CD14-positive monocyte (primary cell): ENCODE measurements around the gene GATAD2A. TPM values are rescaled to one million over a fixed set of nuclear protein-coding genes. Genes with fewer than 3 reads are reported as not detected.

Experiments used
- DNase-seq, 3 donors: peaks; one replicate each; pipeline ENCODE4 v3.0.0-alpha.2; 2011 to 2022
- H2AFZ ChIP-seq: 2 replicates; pipeline ENCODE4 v1.6.0; 2012; ENCODE audit warnings: mild to moderate bottlenecking, low read depth, low read length, inconsistent platforms; ENCODE audit not compliant: insufficient read depth, poor library complexity, severe bottlenecking
- H3K27ac ChIP-seq, 2 donors: 1 replicate in 1 of 2; 2 replicates in 1 of 2; pipeline ENCODE4 v1.5.1; 2012 to 2013; ENCODE audit warnings: low read length in 2 of 2, control low read depth in 1 of 2, inconsistent platforms in 1 of 2, low read depth in 1 of 2, mild to moderate bottlenecking in 1 of 2
- H3K27me3 ChIP-seq, 2 donors: one replicate each; pipeline versions ENCODE4 v1.6.0 to v1.6.1; 2011 to 2013; ENCODE audit warnings: low read length in 2 of 2; ENCODE audit not compliant: control insufficient read depth in 2 of 2, insufficient read depth in 2 of 2
- H3K36me3 ChIP-seq, 2 donors: replicated peaks in 1 of 2; 1 replicate in 1 of 2; 2 replicates in 1 of 2; pipeline versions ENCODE4 v1.5.1 to v1.6.1; 2012 to 2013; ENCODE audit warnings: low read length in 2 of 2, control low read depth in 1 of 2, inconsistent platforms in 1 of 2, mild to moderate bottlenecking in 1 of 2; ENCODE audit not compliant: insufficient read depth in 2 of 2, control insufficient read depth in 1 of 2
- H3K4me1 ChIP-seq, 2 donors: 1 replicate in 1 of 2; 2 replicates in 1 of 2; pipeline versions ENCODE4 v1.5.1 to v1.6.1; 2012 to 2013; ENCODE audit warnings: low read length in 2 of 2, control low read depth in 1 of 2, inconsistent platforms in 1 of 2, mild to moderate bottlenecking in 1 of 2, moderate library complexity in 1 of 2; ENCODE audit not compliant: insufficient read depth in 2 of 2, control insufficient read depth in 1 of 2
- H3K4me2 ChIP-seq: replicated peaks from 2 replicates; pipeline ENCODE3; 2012; ENCODE audit warnings: low read length, moderate library complexity, mild to moderate bottlenecking; ENCODE audit not compliant: poor library complexity, severe bottlenecking; ENCODE audit errors: extremely low read depth
- H3K4me3 ChIP-seq, 3 experiments: fragments of 200-600 bp in 1 of 3; sonication (generic) in 1 of 3; replicated peaks in 1 of 3; 1 replicate in 2 of 3; 2 replicates in 1 of 3; pipeline ENCODE4 v1.5.1; 2011 to 2013; ENCODE audit warnings: low read length in 3 of 3, mild to moderate bottlenecking in 3 of 3, control low read depth in 2 of 3, low read depth in 2 of 3, inconsistent platforms in 1 of 3, moderate library complexity in 1 of 3
- H3K79me2 ChIP-seq: 2 replicates; pipeline ENCODE4 v1.6.0; 2012; ENCODE audit warnings: mild to moderate bottlenecking, control low read depth, inconsistent platforms, low read length, moderate library complexity; ENCODE audit not compliant: insufficient read depth
- H3K9ac ChIP-seq: 2 replicates; pipeline ENCODE4 v1.6.0; 2017; ENCODE audit warnings: low read length, mild to moderate bottlenecking; ENCODE audit not compliant: insufficient read depth, poor library complexity, severe bottlenecking
- H3K9me3 ChIP-seq, 2 donors: replicated peaks in 1 of 2; 1 replicate in 1 of 2; 2 replicates in 1 of 2; pipeline versions ENCODE4 v1.5.1 to v1.6.1; 2012 to 2013; ENCODE audit warnings: low read length in 2 of 2, control low read depth in 1 of 2; ENCODE audit not compliant: control insufficient read depth in 1 of 2, insufficient read depth in 1 of 2
- H4K20me1 ChIP-seq: 2 replicates; pipeline ENCODE4 v1.6.0; 2012; ENCODE audit warnings: mild to moderate bottlenecking, low read length, control low read depth, moderate library complexity; ENCODE audit not compliant: insufficient read depth
- H3K27ac Mint-ChIP-seq, 7 donors: one replicate each; pipeline ENCODE4 v1.8.0; 2020; ENCODE audit warnings: mild to moderate bottlenecking in 7 of 7, mixed read lengths in 7 of 7, moderate library complexity in 6 of 7, inconsistent platforms in 2 of 7
- H3K27me3 Mint-ChIP-seq, 3 donors: one replicate each; pipeline ENCODE4 v1.8.0; 2021 to 2022; ENCODE audit warnings: low read depth in 3 of 3, mild to moderate bottlenecking in 3 of 3, mixed read lengths in 3 of 3, moderate library complexity in 3 of 3, inconsistent platforms in 1 of 3
- H3K36me3 Mint-ChIP-seq, 2 donors: one replicate each; pipeline ENCODE4 v1.8.0; 2020; ENCODE audit warnings: mixed read lengths in 2 of 2, inconsistent platforms in 1 of 2, mild to moderate bottlenecking in 1 of 2
- H3K4me1 Mint-ChIP-seq: one replicate; pipeline ENCODE4 v1.8.0; 2020; ENCODE audit warnings: mild to moderate bottlenecking, mixed read lengths
- H3K4me3 Mint-ChIP-seq, 2 donors: one replicate each; pipeline ENCODE4 v1.8.0; 2020; ENCODE audit warnings: mild to moderate bottlenecking in 2 of 2, mixed read lengths in 2 of 2, moderate library complexity in 1 of 2
- H3K9me3 Mint-ChIP-seq, 7 donors: one replicate each; pipeline ENCODE4 v1.8.0; 2020 to 2022; ENCODE audit warnings: mixed read lengths in 7 of 7, mild to moderate bottlenecking in 6 of 7, moderate library complexity in 6 of 7, inconsistent platforms in 2 of 7
- WGBS: methylation state at CpG from one replicate; pipeline ENCODE4 v1.1.5; 2013; ENCODE audit warnings: missing lambda C conversion rate; ENCODE audit not compliant: insufficient coverage; 5-methylcytosine and 5-hydroxymethylcytosine counted together
- intact Hi-C, 2 donors: fragments of 100-400 bp; cut with micrococcal nuclease; formaldehyde crosslinking; loops; one replicate each; pipeline versions ENCODE4 v1.15.0 to v1.15.1; 2023
- polyA plus RNA-seq, 3 donors: library from polyadenylated mRNA; depleted of rRNA in 1 of 3; unstranded in 2 of 3; stranded (reverse) in 1 of 3; fragments of 300-500 nt in 2 of 3; fragments of >200 nt in 1 of 3; fragmentation: Illumina TruSeq in 2 of 3; gene quantifications; 1 replicate in 2 of 3; 2 replicates in 1 of 3; pipeline ENCODE4 v1.2.3, GENCODE V29; 2012 to 2021
- TF ChIP-seq, protein P1 (sequence below): fragments of 200-600 bp; IDR thresholded peaks from one replicate; pipeline ENCODE4 v1.8.0; 2022; ENCODE audit warnings: antibody characterized with exemption, mild to moderate bottlenecking

The GATAD2A gene
- polyA plus RNA-seq, 3 donors = 8.0 to 35.9 (median 8.7) TPM

DNA sequence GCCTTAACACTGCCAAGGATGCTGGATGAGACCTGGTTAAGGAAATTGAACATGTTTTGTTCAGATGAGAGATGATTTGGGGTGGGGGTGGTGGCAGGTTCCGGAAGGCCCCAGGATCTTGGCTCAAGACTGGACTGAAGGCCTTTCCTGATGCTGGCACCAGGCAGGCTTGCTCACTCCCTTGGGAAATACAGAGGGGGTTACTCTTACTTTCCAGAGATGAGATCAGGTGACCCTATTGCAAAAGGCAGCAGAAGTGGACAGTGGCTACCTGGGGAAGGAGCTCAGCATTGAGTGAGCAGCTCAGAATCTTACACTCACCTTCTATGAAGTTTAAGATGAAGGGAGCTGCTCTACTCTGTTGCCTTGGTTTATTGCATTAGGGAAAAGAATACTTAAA, 10.8 kb downstream of the GATAD2A start:
- no peak overlapping the region for H3K4me3 ChIP-seq
- no peak overlapping the region for H3K4me2 ChIP-seq
- H3K4me3 Mint-ChIP-seq = no peak overlapping the region
- H3K27ac Mint-ChIP-seq = peak overlapping the region in 1 of 7 donors; percentile 73
- H3K36me3 ChIP-seq = peaks cover 0 to 5% of the 10 kb centered on the region in 2 donors
- DNase-seq = no peak
- no peak overlapping the region for H3K9ac ChIP-seq
- H3K4me1 Mint-ChIP-seq = peaks cover 50% of the 10 kb centered on the region
- peaks cover 13 to 14% of the 10 kb centered on the region in 2 donors for H3K36me3 Mint-ChIP-seq
- no peaks in the 10 kb centered on the region for H3K27me3 ChIP-seq
- peaks cover 99% of the 10 kb centered on the region for H4K20me1 ChIP-seq
- WGBS = 100% methylated on average over 1 of the region's 1 CpG
- H3K4me1 ChIP-seq = peaks cover 20 to 39% of the 10 kb centered on the region in 2 donors
- intact Hi-C loops = loop anchor here in 1 of 2 donors (5.0 kb wide), 1 partner anchor 61 kb away; no protein-coding TSS in a partner anchor
- H2AFZ ChIP-seq = no peak overlapping the region
- TF ChIP-seq, protein P1, sequence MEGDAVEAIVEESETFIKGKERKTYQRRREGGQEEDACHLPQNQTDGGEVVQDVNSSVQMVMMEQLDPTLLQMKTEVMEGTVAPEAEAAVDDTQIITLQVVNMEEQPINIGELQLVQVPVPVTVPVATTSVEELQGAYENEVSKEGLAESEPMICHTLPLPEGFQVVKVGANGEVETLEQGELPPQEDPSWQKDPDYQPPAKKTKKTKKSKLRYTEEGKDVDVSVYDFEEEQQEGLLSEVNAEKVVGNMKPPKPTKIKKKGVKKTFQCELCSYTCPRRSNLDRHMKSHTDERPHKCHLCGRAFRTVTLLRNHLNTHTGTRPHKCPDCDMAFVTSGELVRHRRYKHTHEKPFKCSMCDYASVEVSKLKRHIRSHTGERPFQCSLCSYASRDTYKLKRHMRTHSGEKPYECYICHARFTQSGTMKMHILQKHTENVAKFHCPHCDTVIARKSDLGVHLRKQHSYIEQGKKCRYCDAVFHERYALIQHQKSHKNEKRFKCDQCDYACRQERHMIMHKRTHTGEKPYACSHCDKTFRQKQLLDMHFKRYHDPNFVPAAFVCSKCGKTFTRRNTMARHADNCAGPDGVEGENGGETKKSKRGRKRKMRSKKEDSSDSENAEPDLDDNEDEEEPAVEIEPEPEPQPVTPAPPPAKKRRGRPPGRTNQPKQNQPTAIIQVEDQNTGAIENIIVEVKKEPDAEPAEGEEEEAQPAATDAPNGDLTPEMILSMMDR = no peak
- peaks cover 97% of the 10 kb centered on the region for H3K79me2 ChIP-seq
- no peaks in the 10 kb centered on the region for H3K27me3 Mint-ChIP-seq
- H3K9me3 ChIP-seq = no peaks in the 10 kb centered on the region
- peaks cover 0 to 4% (median 0%) of the 10 kb centered on the region in 7 donors for H3K9me3 Mint-ChIP-seq
- peak overlapping the region in 1 of 2 donors; percentile 6 for H3K27ac ChIP-seq

GRCh38 chr19:19417046-19417445, 11.6 kb downstream of the GATAD2A start:
- no peak for DNase-seq
- Histone ChIP-seq H3K9me3 (no peaks in the 10 kb centered on the region), H3K4me1 (peaks cover 22 to 41% of the 10 kb centered on the region in 2 donors), H3K27ac (no peak overlapping the region), H3K79me2 (peaks cover 97% of the 10 kb centered on the region), H3K4me2 (no peak overlapping the region), H3K4me3 (no peak overlapping the region), H2AFZ (no peak overlapping the region), H3K36me3 (no peaks in the 10 kb centered on the region), H3K9ac (no peak overlapping the region), H4K20me1 (peaks cover 99% of the 10 kb centered on the region), H3K27me3 (no peaks in the 10 kb centered on the region)
- Mint-ChIP-seq H3K4me1 (peaks cover 53% of the 10 kb centered on the region), H3K27ac (no peak overlapping the region), H3K4me3 (no peak overlapping the region), H3K9me3 (peaks cover 0 to 4% (median 0%) of the 10 kb centered on the region in 7 donors), H3K36me3 (peaks cover 12 to 13% of the 10 kb centered on the region in 2 donors), H3K27me3 (no peaks in the 10 kb centered on the region)
- WGBS = 92% methylated on average over 4 of the region's 5 CpGs
- TF ChIP-seq, protein P1 = no peak
- intact Hi-C loops = loop anchor here in 1 of 2 donors (5.0 kb wide), 1 partner anchor 60 kb away; no protein-coding TSS in a partner anchor
